ENCODE measurements around the gene TMEM123. TPM values are rescaled to one million over a fixed set of nuclear protein-coding genes. Genes with fewer than 3 reads are reported as not detected.

Gene TMEM123
- total and polyA plus RNA-seq, 2 of the 8 experiments (the other 6 are each of a cell fraction or from before 2014, with no cell fraction given) = 75.5 to 80.1 TPM

- peak; percentile 78 for TF ChIP-seq KDM4A (IDR thresholded peaks at IDR 0.05; ENCODE audit: low read depth, low read length, severe bottlenecking)
- no peak for TF ChIP-seq CBX8 (IDR thresholded peaks at IDR 0.05; ENCODE audit: borderline replicate concordance, low read depth, low read length)
- no peak for TF ChIP-seq SAP30 (IDR thresholded peaks at IDR 0.05; ENCODE audit: insufficient read depth, insufficient replicate concordance, low read length)
- TF ChIP-seq SP1 (IDR thresholded peaks at IDR 0.05; ENCODE audit: low read depth, low read length) = no peak
- no peak for TF ChIP-seq RNF2 (IDR thresholded peaks at IDR 0.05; ENCODE audit: borderline replicate concordance, low read depth, low read length, missing control alignments, poor library complexity, severe bottlenecking)
- no peak for TF ChIP-seq GTF2F1 (IDR thresholded peaks at IDR 0.05; ENCODE audit: borderline replicate concordance, low read depth, low read length)
- no peak for TF ChIP-seq RXRA (IDR thresholded peaks at IDR 0.05; ENCODE audit: insufficient read depth, low read depth, low read length)
- TF ChIP-seq SIN3A (conservative IDR thresholded peaks at IDR 0.05 in 1 of 2, IDR thresholded peaks at IDR 0.05 in 1 of 2; ENCODE audit: low read depth in 1 of 2, low read length in 2 of 2) = peak; percentile 4 to 12; a peak in 1 of 4 replicates
- no peak for TF ChIP-seq NANOG (IDR thresholded peaks at IDR 0.05; ENCODE audit: insufficient read depth, low read depth, low read length, poor library complexity, severe bottlenecking)
- no peak for TF ChIP-seq MAFK (IDR thresholded peaks at IDR 0.05; ENCODE audit: low read depth, low read length)
- TF ChIP-seq TBP (IDR thresholded peaks at IDR 0.05; ENCODE audit: low read depth, low read length) = peak; percentile 45; the same call in 1 of the 2 replicates
- TF ChIP-seq CEBPB (IDR thresholded peaks at IDR 0.05; ENCODE audit: low read depth, low read length) = no peak
- no peak for TF ChIP-seq EZH2 (IDR thresholded peaks at IDR 0.05; ENCODE audit: low read depth, low read length, severe bottlenecking)
- peak; percentile 80; the same call in 1 of the 2 replicates for TF ChIP-seq MAX (IDR thresholded peaks at IDR 0.05)
- no peak for TF ChIP-seq ATF2 (IDR thresholded peaks at IDR 0.05; ENCODE audit: low read length)
- no peak for TF ChIP-seq EGR1 (IDR thresholded peaks at IDR 0.05; ENCODE audit: borderline replicate concordance, low read depth, low read length)
- TF ChIP-seq ASH2L (IDR thresholded peaks at IDR 0.05; ENCODE audit: low read length) = peak; percentile 17
- TF ChIP-seq TEAD4 (IDR thresholded peaks at IDR 0.05; ENCODE audit: low read depth, low read length) = peak; percentile 31; the same call in 1 of the 2 replicates
- TF ChIP-seq CREB1 (IDR thresholded peaks at IDR 0.05) = no peak
- TF ChIP-seq SIX5 (IDR thresholded peaks at IDR 0.05; ENCODE audit: low read depth, low read length) = no peak
- TF ChIP-seq JUND (IDR thresholded peaks at IDR 0.05; ENCODE audit: low read length) = no peak
- TF ChIP-seq RFX5 (IDR thresholded peaks at IDR 0.05; ENCODE audit: borderline replicate concordance, low read depth, low read length) = no peak
These were observed at the start of gene TMEM123 (continued) for GRCh38 chr11:102452461-102453301.
